DND-41 (cell line): ENCODE results near the gene UTS2.

Experiments
- ATAC-seq: fragments of 200-7000 bp; cut with Tn5 transposase; 3 replicates; pipeline ENCODE4 v1.9.1; 2021; ENCODE audit warnings: low read depth; ENCODE audit not compliant: insufficient read depth
- DNase-seq: peaks from one replicate; pipeline ENCODE4 v3.0.0-alpha.2; 2020
- H2AFZ ChIP-seq: 2 replicates; pipeline ENCODE4 v1.6.0; 2012; ENCODE audit warnings: low read depth, low read length
- H3K27ac ChIP-seq: 2 replicates; pipeline ENCODE4 v1.5.1; 2012; ENCODE audit warnings: low read length, inconsistent platforms
- H3K27me3 ChIP-seq: fragments of 200-600 bp; sonication (generic); 2 replicates; pipeline ENCODE4 v1.6.0; 2012; ENCODE audit warnings: low read length, mild to moderate bottlenecking, inconsistent platforms; ENCODE audit not compliant: insufficient read depth, poor library complexity
- H3K36me3 ChIP-seq: 2 replicates; pipeline ENCODE4 v1.5.1; 2012; ENCODE audit warnings: low read length, inconsistent platforms; ENCODE audit not compliant: insufficient read depth
- H3K4me1 ChIP-seq: 2 replicates; pipeline ENCODE4 v1.5.1; 2012; ENCODE audit warnings: mild to moderate bottlenecking, low read length; ENCODE audit not compliant: insufficient read depth
- H3K4me2 ChIP-seq: 2 replicates; pipeline ENCODE4 v1.6.0; 2012; ENCODE audit warnings: mild to moderate bottlenecking, moderate library complexity, low read length, inconsistent platforms; ENCODE audit not compliant: insufficient read depth
- H3K4me3 ChIP-seq, 2 experiments: fragments of 200-600 bp in 1 of 2; shearing (Covaris generic) in 1 of 2; 2 replicates each; pipeline ENCODE4 v1.5.1; 2012 to 2016; ENCODE audit warnings: inconsistent platforms in 2 of 2, low read length in 2 of 2, mild to moderate bottlenecking in 2 of 2, low read depth in 1 of 2, moderate library complexity in 1 of 2
- H3K79me2 ChIP-seq: 2 replicates; pipeline ENCODE4 v1.6.0; 2012; ENCODE audit warnings: low read length, inconsistent platforms; ENCODE audit not compliant: insufficient read depth
- H3K9ac ChIP-seq: 2 replicates; pipeline ENCODE4 v1.6.0; 2012; ENCODE audit warnings: low read depth, mild to moderate bottlenecking, inconsistent platforms, low read length, moderate library complexity
- H3K9me3 ChIP-seq: 2 replicates; pipeline ENCODE4 v1.5.1; 2012; ENCODE audit warnings: low read length, moderate library complexity, mild to moderate bottlenecking, inconsistent platforms; ENCODE audit not compliant: insufficient read depth, severe bottlenecking
- H4K20me1 ChIP-seq: 2 replicates; pipeline ENCODE4 v1.6.0; 2012; ENCODE audit warnings: low read length; ENCODE audit not compliant: insufficient read depth
- CTCF ChIP-seq: IDR thresholded peaks from 2 replicates; pipeline ENCODE4 v1.5.1; 2012; ENCODE audit warnings: borderline replicate concordance, low read length, moderate library complexity, mild to moderate bottlenecking; ENCODE audit not compliant: poor library complexity, severe bottlenecking; ENCODE audit errors: extremely low read depth
- EZH2 ChIP-seq: IDR thresholded peaks from 3 replicates; pipeline ENCODE4 v1.6.1; 2012; ENCODE audit warnings: borderline replicate concordance, low read depth, mild to moderate bottlenecking, moderate library complexity, low read length, inconsistent platforms; ENCODE audit not compliant: severe bottlenecking

Gene UTS2

GRCh38 chr1:7885513-7886404, 32.9 kb upstream of the UTS2 start:
- TF ChIP-seq CTCF: no peak
- TF ChIP-seq EZH2: no peak
- Histone ChIP-seq H3K4me2 (no peak overlapping the region), H3K9me3 (no peaks in the 10 kb centered on the region), H3K9ac (no peak overlapping the region), H3K79me2 (no peaks in the 10 kb centered on the region), H4K20me1 (no peaks in the 10 kb centered on the region), H3K4me1 (no peaks in the 10 kb centered on the region), H2AFZ (no peak overlapping the region), H3K27ac (no peak overlapping the region), H3K27me3 (no peaks in the 10 kb centered on the region), H3K4me3 (no peak overlapping the region), H3K36me3 (no peaks in the 10 kb centered on the region)
- DNase-seq (peak; percentile 7), ATAC-seq (no peak)

- TF ChIP-seq CTCF: no peak
- no peak for TF ChIP-seq EZH2
- H3K79me2 ChIP-seq: no peaks in the 10 kb centered on the region
- H3K4me3 ChIP-seq: no peak overlapping the region
- DNase-seq (no peak), ATAC-seq (no peak)
- no peak overlapping the region for H3K27ac ChIP-seq
- no peak overlapping the region for H3K9ac ChIP-seq
- no peaks in the 10 kb centered on the region for H3K27me3 ChIP-seq
- no peaks in the 10 kb centered on the region for H3K9me3 ChIP-seq
- no peaks in the 10 kb centered on the region for H4K20me1 ChIP-seq
- no peak overlapping the region for H2AFZ ChIP-seq
- H3K4me2 ChIP-seq: no peak overlapping the region
- no peaks in the 10 kb centered on the region for H3K36me3 ChIP-seq
- H3K4me1 ChIP-seq: no peaks in the 10 kb centered on the region
These were observed 31.9 kb upstream of the UTS2 start for GRCh38 chr1:7884757-7885156.

- DNase-seq (no peak), ATAC-seq (no peak)
- Histone ChIP-seq H3K27ac (no peak overlapping the region), H4K20me1 (no peaks in the 10 kb centered on the region), H3K4me2 (no peak overlapping the region), H3K79me2 (no peaks in the 10 kb centered on the region), H3K27me3 (no peaks in the 10 kb centered on the region), H3K36me3 (no peaks in the 10 kb centered on the region), H3K9ac (no peak overlapping the region), H3K4me1 (no peaks in the 10 kb centered on the region), H3K9me3 (peaks cover 5% of the 10 kb centered on the region), H3K4me3 (no peak overlapping the region), H2AFZ (no peak overlapping the region)
- no peak for TF ChIP-seq CTCF
These were observed 26.4 kb upstream of the UTS2 start for GRCh38 chr1:7879228-7879627.

GRCh38 chr1:7878027-7878426, 25.2 kb upstream of the UTS2 start:
- no peak overlapping the region for H3K9ac ChIP-seq
- no peak overlapping the region for H2AFZ ChIP-seq
- H3K27me3 ChIP-seq: no peaks in the 10 kb centered on the region
- no peak for DNase-seq
- no peaks in the 10 kb centered on the region for H4K20me1 ChIP-seq
- H3K4me1 ChIP-seq: no peaks in the 10 kb centered on the region
- no peaks in the 10 kb centered on the region for H3K36me3 ChIP-seq
- H3K79me2 ChIP-seq: no peaks in the 10 kb centered on the region
- H3K27ac ChIP-seq: no peak overlapping the region
- H3K9me3 ChIP-seq: peaks cover 5% of the 10 kb centered on the region
- H3K4me3 ChIP-seq: no peak overlapping the region
- ATAC-seq: no peak
- no peak overlapping the region for H3K4me2 ChIP-seq
- TF ChIP-seq EZH2: no peak
- TF ChIP-seq CTCF: no peak
